GM12892 (cell line): ENCODE data around the gene NCOA1.

Experiments used
- POLR2AphosphoS5 ChIP-seq: IDR thresholded peaks from 2 replicates; pipeline ENCODE4 v1.6.1; 2011; ENCODE audit warnings: low read depth, low read length, control low read depth
- TAF1 ChIP-seq: IDR thresholded peaks from 2 replicates; pipeline ENCODE4 v1.6.1; 2011; ENCODE audit warnings: low read depth, mild to moderate bottlenecking, control low read depth, low read length, borderline replicate concordance

- TF ChIP-seq POLR2AphosphoS5 (no peak), TAF1 (no peak)
These were observed 48.2 kb downstream of the NCOA1 start for GRCh38 chr2:24539258-24539657.
